GM08714 (cell line): ENCODE data around the gene DNAJC27.

Experiments used
- H3K4me3 ChIP-seq: fragments of 200-500 bp; sonication (Bioruptor generic); 2 replicates; pipeline ENCODE4 v1.5.1; 2014; ENCODE audit warnings: mild to moderate bottlenecking, low read length, inconsistent platforms
- ZNF274 ChIP-seq: IDR thresholded peaks from 2 replicates; pipeline ENCODE4 v1.6.1; 2012; ENCODE audit warnings: mild to moderate bottlenecking, low read depth, low read length

Gene DNAJC27

GRCh38 chr2:24926220-24926601 is 45.5 kb downstream of the DNAJC27 start:
- TF ChIP-seq ZNF274, result no peak
- H3K4me3 ChIP-seq, result no peak overlapping the region; the same call in 1 of the 2 replicates

- H3K4me3 ChIP-seq, result no peak overlapping the region
- no peak for TF ChIP-seq ZNF274
Measured at GRCh38 chr2:24925815-24926214, 45.9 kb downstream of the DNAJC27 start.

- no peak overlapping the region for H3K4me3 ChIP-seq
- no peak for TF ChIP-seq ZNF274
Measured at GRCh38 chr2:24924732-24925131, 47.0 kb downstream of the DNAJC27 start.

- TF ChIP-seq ZNF274, result no peak
- no peak overlapping the region for H3K4me3 ChIP-seq
Measured at GRCh38 chr2:24924266-24924665, 47.5 kb downstream of the DNAJC27 start.

- no peak overlapping the region for H3K4me3 ChIP-seq
- no peak for TF ChIP-seq ZNF274
Measured at GRCh38 chr2:24923106-24923505, 48.6 kb downstream of the DNAJC27 start.

GRCh38 chr2:24922556-24922955 is 49.2 kb downstream of the DNAJC27 start:
- H3K4me3 ChIP-seq, result no peak overlapping the region
- no peak for TF ChIP-seq ZNF274

GRCh38 chr2:24920809-24921441 is 50.8 kb downstream of the DNAJC27 start:
- no peak for TF ChIP-seq ZNF274
- peak overlapping the region; percentile 75 for H3K4me3 ChIP-seq

- peak within 1 kb of the TSS; percentile 75 for H3K4me3 ChIP-seq
- no peak for TF ChIP-seq ZNF274
Measured at GRCh38 chr2:24920098-24920808, 51.5 kb downstream of the DNAJC27 start, which contains the start of gene ADCY3. ADCY3 (minus strand) TSS chr2:24920237; CDS start chr2:24918987, 1,250 bp downstream.

- peak overlapping the region; percentile 72 for H3K4me3 ChIP-seq
- TF ChIP-seq ZNF274, result no peak
Measured at GRCh38 chr2:24919506-24920097, 52.2 kb downstream of the DNAJC27 start.

- H3K4me3 ChIP-seq, result peak overlapping the region; percentile 72
- no peak for TF ChIP-seq ZNF274
Measured at GRCh38 chr2:24919037-24919505, 52.7 kb downstream of the DNAJC27 start.

GRCh38 chr2:24918326-24919036 is 53.3 kb downstream of the DNAJC27 start:
- no peak for TF ChIP-seq ZNF274
- peak overlapping the region; percentile 72; the same call in 1 of the 2 replicates for H3K4me3 ChIP-seq

GRCh38 chr2:24917731-24918325 is 53.9 kb downstream of the DNAJC27 start:
- no peak overlapping the region for H3K4me3 ChIP-seq
- TF ChIP-seq ZNF274, result no peak

- TF ChIP-seq ZNF274, result no peak
- no peak overlapping the region for H3K4me3 ChIP-seq
Measured at GRCh38 chr2:24917086-24917485, 54.7 kb downstream of the DNAJC27 start.

- no peak for TF ChIP-seq ZNF274
- no peak overlapping the region for H3K4me3 ChIP-seq
Measured at GRCh38 chr2:24915796-24916195, 56.0 kb downstream of the DNAJC27 start.

- TF ChIP-seq ZNF274, result no peak
- no peak overlapping the region for H3K4me3 ChIP-seq
Measured at GRCh38 chr2:24915175-24915574, 56.6 kb downstream of the DNAJC27 start.
